ENCODE measurements around the gene WASHC2A. TPM values are rescaled to one million over a fixed set of nuclear protein-coding genes. Genes with fewer than 3 reads are reported as not detected.
"Not testable (repeated sequence)": the region's sequence is repeated elsewhere in the genome, so short reads cannot be mapped to it uniquely, and the experiment has no call there.

WASHC2A gene
- total RNA-seq, 1 experiment from 2014 or later: 24.5 TPM

DNA sequence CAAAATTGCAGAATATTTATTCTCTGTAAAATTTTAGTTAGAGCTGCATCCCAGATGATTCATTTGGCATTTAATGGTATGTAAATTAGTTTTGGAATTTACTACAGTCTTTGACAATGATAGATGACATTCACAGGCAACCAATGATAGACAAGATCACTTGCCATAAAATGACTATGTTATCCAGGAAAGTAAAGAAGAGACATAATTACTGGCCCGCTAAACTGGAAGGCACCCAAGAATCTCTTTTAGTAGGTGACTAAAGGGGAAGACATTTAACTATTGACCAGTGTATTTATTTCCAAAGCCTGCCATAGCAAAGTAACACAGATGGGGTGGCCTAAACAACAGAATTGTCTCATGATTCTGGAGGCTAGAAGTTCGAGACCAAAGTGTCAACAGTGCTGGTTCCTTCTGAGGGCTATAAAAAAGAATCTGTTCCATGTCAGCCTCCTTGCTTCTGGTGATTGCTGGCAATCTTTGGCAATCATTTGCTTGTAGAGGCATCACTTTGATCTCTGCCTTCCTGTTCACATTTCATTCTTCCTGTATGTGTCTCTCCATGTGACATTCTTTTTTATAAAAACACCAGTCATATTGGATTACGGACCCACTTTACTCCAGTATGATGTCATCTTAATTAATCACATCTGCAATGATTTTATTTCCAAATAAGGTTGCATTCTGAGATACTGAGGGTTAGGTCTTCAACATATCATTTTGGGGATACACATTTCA lies 107.2 kb downstream of the WASHC2A start:
- CTCF ChIA-PET; BruUV-seq (replicated peaks): not testable (repeated sequence)

More for the DNA sequence above, 107.2 kb downstream of the WASHC2A start:
- H3K27ac Mint-ChIP-seq (ENCODE audit: unreplicated experiment); DNase-seq; H3K36me3 Mint-ChIP-seq (ENCODE audit: insufficient read depth, unreplicated experiment); H3K9me3 Mint-ChIP-seq (ENCODE audit: low read depth, unreplicated experiment); intact Hi-C loops (cut with micrococcal nuclease; ENCODE audit: unreplicated experiment); H3K4me3 Mint-ChIP-seq (ENCODE audit: low read depth, unreplicated experiment); H3K4me1 Mint-ChIP-seq (ENCODE audit: low read depth, unreplicated experiment): not testable (repeated sequence)
- H3K27me3 Mint-ChIP-seq (ENCODE audit: unreplicated experiment): peaks cover 15% of the 10 kb centered on the region

Other genes starting within 250 kb of the WASHC2A start
- 41.1 and 46.8 TPM in 2 replicates for gene PARG, start 125.9 kb upstream of the WASHC2A start, total RNA-seq (2022)
- gene TIMM23B, start 125.9 kb upstream of the WASHC2A start, total RNA-seq (2022): 18.8 and 21.4 TPM in 2 replicates
- gene AGAP6, start 79.5 kb upstream of the WASHC2A start, total RNA-seq (2022): 14.5 and 19.2 TPM in 2 replicates
- 3.3 and 3.9 TPM in 2 replicates for gene ASAH2, start 183.6 kb downstream of the WASHC2A start, total RNA-seq (2022)

Measured in Calu3 (cell line).